ENCODE measurements around the gene CAST. TPM values are rescaled to one million over a fixed set of nuclear protein-coding genes. Genes with fewer than 3 reads are reported as not detected.

CAST gene
- total and polyA plus RNA-seq, 5 donors, result 222 to 594 (median 565) TPM

DNA sequence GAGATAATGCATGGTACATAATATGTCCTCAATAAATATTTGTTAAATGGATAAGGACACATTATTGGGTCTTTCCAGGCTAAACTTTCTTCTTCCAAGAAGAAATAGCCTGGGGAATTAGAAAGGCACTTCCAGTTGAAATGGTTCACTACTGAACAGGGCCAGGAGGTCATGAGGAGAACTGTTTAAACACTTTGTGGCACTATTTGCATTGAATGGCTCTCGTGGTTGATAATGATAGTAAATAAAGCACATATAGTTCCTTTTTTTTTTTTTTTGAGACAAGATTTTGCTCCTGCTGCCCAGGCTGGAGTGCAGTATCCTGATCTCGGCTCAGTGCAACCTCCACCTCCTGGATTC lies 19.9 kb upstream of the CAST start:
- 76% methylated on average over 2 of the region's 2 CpGs for WGBS
- intact Hi-C loops (cut with DNase I), result no loop called here
- no peak for ATAC-seq

DNA sequence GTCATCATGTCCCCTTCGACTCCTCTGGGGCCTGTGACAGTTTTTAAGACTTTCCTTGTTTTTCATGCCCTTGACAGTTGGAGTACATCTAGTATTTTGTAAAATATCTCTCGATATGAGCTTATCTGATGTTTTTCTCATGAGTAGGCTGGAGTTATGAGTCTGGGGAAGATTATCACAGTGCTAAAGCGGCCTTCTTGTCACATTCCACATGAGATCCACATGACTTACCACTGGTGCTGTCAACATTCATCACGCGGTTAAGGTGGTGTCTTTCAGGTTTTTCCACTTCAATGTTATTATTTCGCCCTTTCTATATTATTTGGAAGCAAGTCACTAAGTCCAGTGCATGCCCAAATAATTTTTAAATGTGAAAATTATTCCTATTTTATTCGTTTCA lies 17.1 kb upstream of the CAST start:
- Histone ChIP-seq H3K27me3 (ENCODE audit: control insufficient read depth, insufficient read depth) (no peaks in the 10 kb centered on the region), H3K4me3 (ENCODE audit: low read length) (no peak overlapping the region), H3K27ac (ENCODE audit: low read length) (no peak overlapping the region), H3K4me1 (ENCODE audit: control insufficient read depth, insufficient read depth, low read length) (no peaks in the 10 kb centered on the region), H3K9me3 (ENCODE audit: control insufficient read depth, low read length) (no peaks in the 10 kb centered on the region)
- ATAC-seq (no peak), DNase-seq (no peak)
- 81% methylated on average over 7 of the region's 7 CpGs for WGBS
- intact Hi-C loops (cut with DNase I), result no loop called here

More for the DNA sequence above, 19.9 kb upstream of the CAST start:
- Histone ChIP-seq H3K9me3 (ENCODE audit: control insufficient read depth, low read length) (no peaks in the 10 kb centered on the region), H3K4me1 (ENCODE audit: control insufficient read depth, insufficient read depth, low read length) (no peaks in the 10 kb centered on the region), H3K4me3 (ENCODE audit: low read length) (no peak overlapping the region), H3K27ac (ENCODE audit: low read length) (no peak overlapping the region), H3K27me3 (ENCODE audit: control insufficient read depth, insufficient read depth) (no peaks in the 10 kb centered on the region)
- no peak for DNase-seq

DNA sequence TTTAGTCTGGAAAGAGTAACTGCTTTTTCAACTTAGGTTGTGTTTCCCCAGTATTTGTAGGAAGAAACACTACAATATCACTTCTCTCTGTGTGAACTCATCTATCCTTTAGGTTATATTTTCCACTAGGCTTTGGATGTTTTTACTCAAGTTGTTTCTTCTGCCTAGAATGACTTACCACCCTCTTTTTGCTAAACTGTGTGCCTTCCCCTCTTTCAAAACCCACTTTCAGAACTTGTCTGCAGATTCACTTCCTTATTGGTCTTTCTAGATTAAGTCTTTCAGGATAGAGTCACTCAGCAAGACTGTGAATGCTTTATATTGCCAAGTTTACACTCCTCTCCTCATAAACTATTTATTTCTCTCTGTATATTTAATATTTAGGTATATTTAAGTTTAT lies 14.2 kb upstream of the CAST start:
- H3K27ac ChIP-seq (ENCODE audit: low read length), result no peak overlapping the region
- H3K4me1 ChIP-seq (ENCODE audit: control insufficient read depth, insufficient read depth, low read length), result no peaks in the 10 kb centered on the region
- ATAC-seq (no peak), DNase-seq (no peak)
- intact Hi-C loops (cut with DNase I), result no loop called here
- H3K9me3 ChIP-seq (ENCODE audit: control insufficient read depth, low read length), result no peaks in the 10 kb centered on the region
- no peaks in the 10 kb centered on the region for H3K27me3 ChIP-seq (ENCODE audit: control insufficient read depth, insufficient read depth)
- H3K4me3 ChIP-seq (ENCODE audit: low read length), result no peak overlapping the region

DNA sequence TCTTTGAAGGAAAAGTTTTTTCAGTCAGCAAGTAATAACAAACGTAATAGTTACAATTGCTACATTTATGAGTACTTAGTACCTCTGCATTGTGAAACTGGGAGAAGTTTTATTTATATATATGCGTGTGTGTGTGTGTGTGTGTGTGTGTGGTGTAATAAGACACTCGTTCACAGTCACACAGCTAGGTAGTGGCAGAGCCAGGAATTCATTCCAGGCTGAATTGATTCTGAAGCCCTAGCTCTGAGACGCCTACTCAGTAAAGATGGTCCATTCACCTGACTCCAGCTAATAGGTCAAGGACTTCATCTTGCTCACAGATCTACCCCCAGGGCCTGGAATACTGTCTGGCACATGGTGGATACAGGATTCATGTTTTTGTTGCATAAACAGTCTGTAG lies 13.6 kb upstream of the CAST start:
- intact Hi-C loops (cut with DNase I), result no loop called here
- peak; percentile 29 to 47 for ATAC-seq

DNA sequence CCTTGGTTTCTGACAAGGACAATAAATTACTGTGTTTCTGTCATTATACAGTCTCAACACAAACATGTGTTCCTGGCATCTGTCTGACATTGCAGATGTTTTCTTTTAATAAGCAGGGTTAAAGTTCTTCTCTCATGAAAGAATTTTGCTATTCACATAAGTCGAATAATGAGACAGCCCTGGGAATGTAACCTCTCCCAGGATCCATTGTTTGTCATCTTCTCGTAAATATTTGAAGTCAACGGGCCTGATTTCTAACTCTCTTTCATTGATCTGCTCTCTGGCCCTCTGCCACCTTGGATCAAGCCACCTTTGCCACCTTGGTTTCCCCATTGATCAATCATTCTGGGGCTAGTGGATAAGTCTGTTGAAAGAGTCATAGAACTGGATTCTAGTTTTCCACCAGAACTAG lies 12.9 kb upstream of the CAST start:
- intact Hi-C loops (cut with DNase I), result no loop called here
- Histone ChIP-seq H3K27ac (ENCODE audit: low read length) (no peak overlapping the region), H3K4me3 (ENCODE audit: low read length) (no peak overlapping the region), H3K27me3 (ENCODE audit: control insufficient read depth, insufficient read depth) (no peaks in the 10 kb centered on the region), H3K9me3 (ENCODE audit: control insufficient read depth, low read length) (no peaks in the 10 kb centered on the region), H3K4me1 (ENCODE audit: control insufficient read depth, insufficient read depth, low read length) (no peaks in the 10 kb centered on the region)
- DNase-seq (no peak), ATAC-seq (no peak)
- 77% methylated on average over 3 of the region's 3 CpGs for WGBS

More for the DNA sequence above, 13.6 kb upstream of the CAST start:
- no peak for DNase-seq
- Histone ChIP-seq H3K27me3 (ENCODE audit: control insufficient read depth, insufficient read depth) (no peaks in the 10 kb centered on the region), H3K4me3 (ENCODE audit: low read length) (no peak overlapping the region), H3K9me3 (ENCODE audit: control insufficient read depth, low read length) (no peaks in the 10 kb centered on the region), H3K27ac (ENCODE audit: low read length) (no peak overlapping the region), H3K4me1 (ENCODE audit: control insufficient read depth, insufficient read depth, low read length) (no peaks in the 10 kb centered on the region)
- 60% methylated on average over 4 of the region's 4 CpGs for WGBS

DNA sequence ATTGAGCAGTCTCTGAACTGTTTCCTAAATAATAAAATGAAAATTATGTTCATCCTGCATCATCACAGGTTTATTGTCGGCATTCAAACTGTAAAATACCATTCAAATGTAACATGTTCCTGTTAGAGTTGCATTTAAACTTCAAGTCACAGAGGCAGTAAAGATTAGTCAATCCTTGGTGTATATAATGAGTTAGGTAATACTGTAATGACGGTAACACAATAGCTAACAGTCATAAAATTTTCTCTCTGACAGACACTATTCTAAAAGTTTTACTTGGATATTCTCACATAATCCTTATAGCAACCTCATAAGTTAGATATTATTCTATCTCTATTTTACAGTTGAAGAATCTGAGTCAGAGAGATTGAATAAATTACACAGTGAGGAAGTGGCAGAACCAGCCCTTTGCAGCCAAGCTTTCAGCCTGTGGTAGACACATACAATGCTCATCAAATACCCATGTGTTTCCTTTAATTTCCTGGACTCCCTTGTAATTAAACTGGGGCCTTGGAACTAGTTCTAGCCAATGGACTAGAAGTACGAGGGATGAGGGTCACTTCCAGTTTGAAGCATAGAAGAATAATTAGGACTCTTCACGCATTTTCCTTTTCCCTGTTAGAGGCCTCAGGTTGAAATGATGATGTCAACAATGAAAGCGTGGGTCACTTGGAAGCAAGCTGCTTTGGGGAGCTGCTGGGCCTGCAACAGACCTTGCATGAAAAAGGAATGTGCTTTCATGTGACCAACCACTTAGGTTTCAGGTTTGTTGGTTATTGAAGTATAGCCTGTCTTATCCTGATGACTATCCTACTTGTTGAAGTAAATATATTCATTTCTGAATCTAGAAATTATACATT lies 12.3 kb upstream of the CAST start:
- intact Hi-C loops (cut with DNase I), result no loop called here
- Histone ChIP-seq H3K27me3 (ENCODE audit: control insufficient read depth, insufficient read depth) (no peaks in the 10 kb centered on the region), H3K4me3 (ENCODE audit: low read length) (no peak overlapping the region), H3K9me3 (ENCODE audit: control insufficient read depth, low read length) (no peaks in the 10 kb centered on the region), H3K4me1 (ENCODE audit: control insufficient read depth, insufficient read depth, low read length) (no peaks in the 10 kb centered on the region), H3K27ac (ENCODE audit: low read length) (no peak overlapping the region)
- ATAC-seq (no peak), DNase-seq (no peak)
- 82% methylated on average over 5 of the region's 5 CpGs for whole genome bisulfite sequencing

DNA sequence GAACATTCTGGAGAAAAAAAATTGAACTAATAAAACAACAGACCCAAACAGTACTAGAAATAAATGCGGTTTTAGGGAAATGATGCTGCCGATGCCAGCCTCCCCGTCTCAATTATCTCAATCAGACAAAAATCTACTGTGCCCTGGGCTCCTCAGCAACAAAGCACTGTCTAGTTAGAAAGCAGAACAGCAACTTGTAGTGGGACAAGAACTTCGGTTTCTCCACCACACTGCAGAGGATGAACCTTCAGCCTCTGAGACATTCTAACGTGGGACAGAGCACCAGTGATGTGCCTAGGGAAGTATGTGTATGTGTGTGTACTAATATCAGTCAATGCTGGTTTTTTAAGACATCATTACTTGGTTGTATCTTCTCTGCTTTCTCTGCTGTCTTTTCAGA lies 11.1 kb upstream of the CAST start:
- H3K27me3 ChIP-seq (ENCODE audit: control insufficient read depth, insufficient read depth), result no peaks in the 10 kb centered on the region
- ATAC-seq, result no peak
- intact Hi-C loops (cut with DNase I), result no loop called here
- no peaks in the 10 kb centered on the region for H3K4me1 ChIP-seq (ENCODE audit: control insufficient read depth, insufficient read depth, low read length)
- DNase-seq, result no peak
- no peaks in the 10 kb centered on the region for H3K9me3 ChIP-seq (ENCODE audit: control insufficient read depth, low read length)
- no peak overlapping the region for H3K4me3 ChIP-seq (ENCODE audit: low read length)
- 64% methylated on average over 5 of the region's 5 CpGs for WGBS
- H3K27ac ChIP-seq (ENCODE audit: low read length), result no peak overlapping the region

DNA sequence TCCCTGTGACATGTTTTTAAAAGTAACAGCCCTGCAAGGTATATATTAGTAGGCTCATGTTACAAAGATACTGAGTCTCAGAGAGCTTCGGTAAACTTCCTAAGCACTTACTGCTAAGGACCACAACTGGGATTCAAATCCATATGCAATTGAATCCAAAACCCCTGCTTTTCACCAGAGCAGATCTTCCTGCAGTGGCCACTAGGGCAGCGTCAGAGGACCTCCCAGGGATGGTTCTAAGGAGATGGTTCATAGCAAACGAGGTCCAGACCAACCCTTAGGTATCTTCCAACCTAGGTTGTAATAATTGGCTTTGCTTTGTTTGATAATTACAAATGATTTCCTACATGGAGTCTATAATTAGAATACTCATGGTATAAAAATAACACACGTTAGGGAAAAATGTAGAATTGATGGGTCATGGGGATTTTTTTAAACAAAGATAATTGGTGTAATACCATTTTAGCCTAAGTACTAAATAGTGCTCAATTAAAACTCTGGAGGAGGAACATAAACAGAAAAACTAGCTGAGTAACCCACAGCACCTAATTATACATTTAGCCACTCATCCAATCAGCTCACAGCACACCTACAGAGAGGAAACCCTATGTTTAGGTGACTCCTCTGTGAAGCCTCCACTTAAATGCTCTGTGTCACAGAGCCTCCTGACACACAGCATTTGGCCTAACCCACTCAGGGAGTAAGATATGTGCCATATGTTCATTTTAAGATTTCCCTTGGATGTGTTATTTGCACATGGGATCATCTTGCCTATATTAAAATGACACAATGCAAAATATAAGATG lies 10.0 kb upstream of the CAST start:
- H3K27ac ChIP-seq (ENCODE audit: low read length), result no peak overlapping the region
- no peak for ATAC-seq
- intact Hi-C loops (cut with DNase I), result no loop called here
- no peak overlapping the region for H3K4me3 ChIP-seq (ENCODE audit: low read length)
- H3K27me3 ChIP-seq (ENCODE audit: control insufficient read depth, insufficient read depth), result no peaks in the 10 kb centered on the region
- DNase-seq, result peak in 1 of 3 donors; percentile 36
- 61% methylated on average over 4 of the region's 4 CpGs for WGBS
- no peaks in the 10 kb centered on the region for H3K4me1 ChIP-seq (ENCODE audit: control insufficient read depth, insufficient read depth, low read length)
- no peaks in the 10 kb centered on the region for H3K9me3 ChIP-seq (ENCODE audit: control insufficient read depth, low read length)

DNA sequence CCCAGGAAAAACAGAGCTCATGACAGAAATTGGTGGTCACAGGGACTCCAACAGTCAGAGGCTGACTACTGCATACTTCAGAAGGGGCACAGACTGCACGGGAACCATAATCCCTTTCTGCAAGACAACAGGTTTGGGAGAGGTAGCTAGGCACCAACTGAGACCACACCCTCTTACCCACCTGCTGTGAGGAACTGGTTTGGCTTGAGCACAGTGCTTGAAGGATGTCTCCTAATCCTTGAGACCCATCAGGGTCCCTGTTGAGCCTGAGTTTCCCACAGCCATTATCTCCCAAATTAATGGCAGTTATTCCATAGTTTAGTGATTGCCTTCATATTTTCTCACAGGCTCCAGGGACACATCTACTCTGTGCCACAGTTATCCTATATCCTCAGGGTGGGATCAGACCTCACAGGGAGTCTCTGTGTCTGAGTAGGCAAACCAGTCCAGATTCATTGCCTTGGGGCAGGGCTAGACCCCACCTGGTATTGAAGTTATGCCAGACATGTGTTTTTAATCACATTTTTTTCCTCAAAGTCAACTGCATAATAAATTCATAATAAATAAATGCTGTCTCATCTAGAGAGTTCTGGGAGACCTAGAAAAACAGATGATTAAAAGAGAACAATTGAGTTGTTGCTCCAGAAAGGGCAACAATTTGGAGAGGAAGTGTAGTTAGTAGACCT lies 9.3 kb upstream of the CAST start:
- intact Hi-C loops (cut with DNase I), result no loop called here
- 57% methylated on average over 1 of the region's 1 CpG for WGBS
- H3K4me1 ChIP-seq (ENCODE audit: control insufficient read depth, insufficient read depth, low read length), result no peaks in the 10 kb centered on the region

DNA sequence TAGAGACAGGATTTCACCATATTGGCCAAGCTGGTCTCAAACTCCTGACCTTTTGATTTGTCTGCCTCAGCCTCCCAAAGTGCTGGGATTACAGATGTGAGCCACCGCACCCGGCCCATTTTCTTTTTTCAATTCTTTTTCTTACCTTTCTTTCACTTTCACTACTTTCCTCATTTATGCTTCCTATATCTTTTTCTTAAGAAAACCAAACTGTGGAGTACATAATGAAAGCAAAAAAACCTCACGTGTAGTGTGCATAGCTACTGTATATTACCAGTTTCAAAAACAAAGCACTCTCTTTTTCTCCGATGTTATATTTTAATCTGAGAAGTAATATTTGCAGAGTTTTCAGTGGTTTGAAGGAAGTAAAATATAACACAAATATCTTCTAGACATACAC lies 8.0 kb upstream of the CAST start:
- Histone ChIP-seq H3K9me3 (ENCODE audit: control insufficient read depth, low read length) (no peaks in the 10 kb centered on the region), H3K27me3 (ENCODE audit: control insufficient read depth, insufficient read depth) (no peaks in the 10 kb centered on the region), H3K4me1 (ENCODE audit: control insufficient read depth, insufficient read depth, low read length) (no peaks in the 10 kb centered on the region), H3K4me3 (ENCODE audit: low read length) (no peak overlapping the region), H3K27ac (ENCODE audit: low read length) (no peak overlapping the region)
- ATAC-seq, result no peak
- DNase-seq, result no peak
- intact Hi-C loops (cut with DNase I), result no loop called here
- 86% methylated on average over 4 of the region's 4 CpGs for WGBS

More for the DNA sequence above, 9.3 kb upstream of the CAST start:
- H3K27ac ChIP-seq (ENCODE audit: low read length), result no peak overlapping the region
- ATAC-seq (no peak), DNase-seq (no peak)
- H3K9me3 ChIP-seq (ENCODE audit: control insufficient read depth, low read length), result no peaks in the 10 kb centered on the region
- H3K4me3 ChIP-seq (ENCODE audit: low read length), result no peak overlapping the region
- no peaks in the 10 kb centered on the region for H3K27me3 ChIP-seq (ENCODE audit: control insufficient read depth, insufficient read depth)

DNA sequence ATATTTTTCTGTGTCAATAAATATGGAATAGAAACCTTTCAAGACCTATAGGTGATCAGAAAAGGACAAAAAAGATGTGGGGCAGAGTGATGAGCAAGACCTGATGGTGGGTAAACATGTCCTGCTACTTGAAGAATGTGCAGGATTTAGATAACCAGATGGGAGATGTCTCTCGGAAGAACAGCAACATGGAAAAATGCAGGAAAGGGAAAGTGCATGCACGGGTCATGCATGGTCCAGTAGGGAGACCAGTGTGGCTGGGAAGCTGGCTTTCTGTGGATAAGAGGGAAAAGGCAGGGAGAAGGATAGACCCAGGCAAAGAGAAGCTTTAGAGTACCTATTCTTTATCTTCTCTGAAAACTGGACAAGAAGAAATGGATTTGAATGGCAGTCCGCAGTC lies 7.1 kb upstream of the CAST start:
- ATAC-seq, result no peak
- intact Hi-C loops (cut with DNase I), result no loop called here
- 68% methylated on average over 3 of the region's 3 CpGs for WGBS

More for the DNA sequence above, 7.1 kb upstream of the CAST start:
- no peak for DNase-seq
- H3K4me1 ChIP-seq (ENCODE audit: control insufficient read depth, insufficient read depth, low read length), result no peaks in the 10 kb centered on the region
- H3K27me3 ChIP-seq (ENCODE audit: control insufficient read depth, insufficient read depth), result no peaks in the 10 kb centered on the region
- no peak overlapping the region for H3K4me3 ChIP-seq (ENCODE audit: low read length)
- H3K27ac ChIP-seq (ENCODE audit: low read length), result no peak overlapping the region
- no peaks in the 10 kb centered on the region for H3K9me3 ChIP-seq (ENCODE audit: control insufficient read depth, low read length)

Measured in right cardiac atrium (tissue), 5 donors.